ENCODE measurements around the gene GNB1L.
A peak's percentile ranks its signal among the peaks of the same experiment; 100 is the strongest.

Gene GNB1L

DNA sequence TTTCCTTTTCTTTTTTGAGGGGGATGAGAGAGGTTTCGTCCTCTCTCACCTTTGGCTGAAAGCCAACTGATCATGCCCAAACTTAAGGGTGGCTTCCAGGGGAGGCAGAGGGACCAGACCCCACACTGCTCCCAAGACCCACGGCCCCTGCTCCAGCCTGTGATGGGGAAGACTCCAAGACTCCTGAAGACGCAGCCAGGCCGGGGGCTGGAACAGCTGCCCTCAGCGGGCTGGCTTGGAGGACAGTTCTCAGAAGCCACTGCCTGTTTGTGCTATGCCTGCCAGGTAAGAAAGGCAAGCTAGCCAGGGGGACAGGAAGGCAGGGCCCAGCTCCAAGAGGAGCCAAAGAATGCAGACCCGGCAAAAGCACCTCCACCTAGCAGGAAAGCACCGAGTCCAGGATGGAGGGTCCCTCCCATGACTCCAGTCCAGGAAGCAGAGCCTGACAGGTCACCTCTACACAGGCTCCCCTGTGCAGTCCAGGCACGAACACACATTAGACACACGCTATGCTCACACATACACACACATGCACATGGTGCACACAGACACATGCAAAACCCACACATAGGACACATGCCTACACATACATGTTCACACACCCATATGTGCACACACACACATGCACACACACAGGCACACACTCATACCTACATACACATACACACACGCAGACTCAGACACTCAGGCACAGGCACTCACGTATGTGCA lies 31.3 kb downstream of the GNB1L start:
- no peak for DNase-seq (ENCODE audit: low read depth)

DNA sequence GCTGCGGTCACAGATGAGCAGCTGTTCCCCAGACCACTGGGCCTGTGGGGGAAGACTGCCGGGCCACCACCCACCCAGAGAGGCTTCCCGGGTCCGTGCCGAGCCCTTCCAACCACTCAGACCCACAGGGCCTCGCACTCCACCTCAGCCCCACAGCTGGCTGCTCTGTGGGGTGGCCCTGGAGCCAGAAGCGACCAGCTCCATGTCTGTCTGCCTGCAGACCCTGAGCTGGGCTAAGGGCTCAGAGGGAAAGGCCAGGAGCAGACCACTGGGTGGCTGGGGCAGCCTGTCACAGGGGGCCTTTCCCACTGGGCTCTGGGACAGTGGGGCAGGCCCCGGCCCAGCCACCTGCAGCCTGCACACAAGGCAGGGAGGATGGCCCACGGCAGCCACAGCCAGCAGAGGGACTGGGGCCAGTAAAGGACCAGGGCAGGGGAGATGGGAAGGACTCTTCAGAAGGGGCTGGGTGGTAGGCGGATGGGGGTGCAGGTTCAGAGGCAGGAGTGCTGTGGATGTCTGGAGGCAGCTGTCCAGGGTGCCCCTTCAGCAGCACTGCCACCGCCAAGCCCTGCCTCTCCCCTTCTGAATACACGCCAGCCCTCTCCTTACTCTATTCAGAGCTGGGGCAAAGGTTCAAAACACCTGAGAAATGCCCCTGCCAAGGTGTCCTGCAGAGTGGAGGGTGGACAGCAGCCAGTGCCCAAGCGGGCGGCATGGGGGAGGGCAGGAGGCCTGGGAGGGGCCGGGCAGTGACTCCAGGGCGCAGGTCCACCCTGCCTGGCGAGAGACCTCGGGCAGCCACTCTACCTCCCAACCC lies 32.2 kb downstream of the GNB1L start:
- DNase-seq (ENCODE audit: low read depth), result no peak

GRCh38 chr22:19821523-19822300 lies 33.0 kb downstream of the GNB1L start:
- DNase-seq (ENCODE audit: low read depth), result no peak

DNA sequence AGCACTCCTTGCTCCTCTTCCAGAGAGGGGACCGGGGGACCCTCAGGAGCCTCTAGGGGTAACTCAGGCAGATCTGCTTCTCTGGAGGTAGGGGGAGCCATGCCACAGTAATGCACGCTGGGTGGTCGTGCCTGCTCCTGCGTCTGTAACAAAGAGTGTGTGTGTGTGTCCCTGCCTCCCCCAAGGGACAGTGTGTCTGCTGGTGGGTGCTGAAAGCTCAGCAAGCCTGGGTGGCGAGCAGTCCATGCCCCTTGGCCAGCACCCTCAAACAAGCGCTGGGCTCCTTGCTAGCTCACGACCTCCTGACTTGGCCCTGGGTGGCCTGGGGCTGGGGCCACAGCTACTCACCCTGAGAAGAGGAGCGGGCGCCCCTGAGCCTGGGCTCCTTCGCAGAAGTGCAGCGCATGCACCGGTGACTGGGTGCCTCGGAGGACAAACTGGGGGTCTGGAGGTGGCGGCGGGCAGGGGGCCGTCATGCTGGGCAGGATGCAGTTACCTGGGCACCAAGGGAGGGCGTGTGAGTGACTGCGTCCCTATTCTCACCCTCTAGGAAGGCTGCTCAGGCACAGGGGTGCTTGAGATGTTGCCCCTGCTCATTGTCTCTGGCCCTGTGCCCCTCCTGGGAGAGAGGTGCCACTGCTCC lies 33.7 kb downstream of the GNB1L start:
- DNase-seq (ENCODE audit: low read depth), result no peak

DNA sequence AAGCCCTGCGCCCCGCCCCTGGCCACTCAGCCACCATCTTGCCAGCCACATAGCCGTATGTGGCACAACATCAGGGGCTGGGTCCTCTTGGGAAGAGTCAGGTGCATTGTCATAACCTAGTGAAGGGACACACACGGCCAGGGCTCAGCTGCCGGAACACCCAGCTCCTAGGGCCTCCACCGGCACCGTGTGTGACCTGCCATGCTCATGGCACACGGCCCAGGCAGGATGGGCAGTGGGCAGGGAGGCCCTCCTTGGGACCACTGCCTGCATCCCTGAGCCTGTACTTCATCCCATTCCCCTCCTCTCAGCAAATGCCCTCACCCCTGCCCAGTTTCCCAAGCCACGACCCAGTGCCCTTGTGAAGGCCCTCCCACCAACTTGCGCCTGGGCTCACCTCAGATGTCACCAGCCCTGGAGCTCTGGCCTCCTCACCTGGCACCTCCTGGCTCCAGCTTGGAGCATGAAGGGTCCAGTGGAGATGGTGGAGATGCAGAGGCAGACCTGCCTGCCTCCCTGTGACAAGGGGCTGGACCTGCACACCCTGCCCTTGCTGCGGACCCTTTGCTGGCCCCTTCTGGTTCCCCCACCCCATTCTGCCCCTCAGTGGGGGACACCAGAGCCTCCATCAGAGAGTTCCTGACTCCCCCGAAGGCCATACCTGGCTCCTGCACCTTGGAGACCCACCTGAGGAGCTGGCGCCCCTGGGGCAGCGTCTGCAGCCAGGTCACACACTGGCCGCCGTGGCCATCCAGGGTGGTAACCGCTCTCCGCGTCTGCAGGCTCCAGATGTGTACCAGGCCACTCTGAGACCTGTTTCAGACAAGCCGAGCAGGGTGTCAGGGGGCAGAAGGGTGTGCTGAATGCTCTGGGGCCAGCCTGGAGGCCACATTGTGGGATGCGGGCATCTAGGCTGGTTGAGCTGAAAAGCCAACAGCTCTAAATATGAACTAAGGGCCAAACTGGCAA lies 34.5 kb downstream of the GNB1L start:
- no peak for DNase-seq (ENCODE audit: low read depth)

DNA sequence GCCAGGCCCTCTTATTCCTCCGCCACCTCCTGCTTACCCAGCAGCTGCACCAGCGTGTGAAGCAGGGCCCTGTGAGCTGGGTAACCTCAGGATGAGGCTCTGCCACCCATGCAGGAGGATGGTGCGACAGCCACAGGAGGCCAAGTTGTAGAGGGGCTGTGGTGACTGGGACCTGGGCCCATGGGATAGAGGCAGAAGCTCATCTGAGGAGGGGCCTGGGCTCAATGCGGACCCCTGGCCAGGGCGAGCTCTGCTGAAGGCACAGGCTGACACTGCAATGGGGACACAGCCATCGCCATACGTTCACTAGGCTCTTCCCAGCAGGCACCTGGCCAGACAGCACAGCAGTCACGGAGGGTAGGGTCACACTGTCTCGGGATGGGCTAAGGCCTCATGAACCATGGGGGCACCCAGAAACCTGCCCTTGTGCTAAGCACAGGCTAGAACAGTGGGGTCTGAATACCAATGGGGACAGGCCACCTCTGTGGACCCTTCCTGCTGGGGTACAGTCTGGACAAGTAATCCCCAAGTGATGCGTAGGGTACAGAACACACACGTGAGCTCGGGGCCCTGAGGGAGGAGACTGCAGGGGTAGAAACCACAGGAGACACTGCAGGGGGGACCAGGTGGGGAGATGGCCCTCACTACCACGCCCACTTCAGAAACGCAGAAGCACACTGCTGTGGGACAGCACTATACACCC lies 35.3 kb downstream of the GNB1L start:
- no peak for DNase-seq (ENCODE audit: low read depth)

DNA sequence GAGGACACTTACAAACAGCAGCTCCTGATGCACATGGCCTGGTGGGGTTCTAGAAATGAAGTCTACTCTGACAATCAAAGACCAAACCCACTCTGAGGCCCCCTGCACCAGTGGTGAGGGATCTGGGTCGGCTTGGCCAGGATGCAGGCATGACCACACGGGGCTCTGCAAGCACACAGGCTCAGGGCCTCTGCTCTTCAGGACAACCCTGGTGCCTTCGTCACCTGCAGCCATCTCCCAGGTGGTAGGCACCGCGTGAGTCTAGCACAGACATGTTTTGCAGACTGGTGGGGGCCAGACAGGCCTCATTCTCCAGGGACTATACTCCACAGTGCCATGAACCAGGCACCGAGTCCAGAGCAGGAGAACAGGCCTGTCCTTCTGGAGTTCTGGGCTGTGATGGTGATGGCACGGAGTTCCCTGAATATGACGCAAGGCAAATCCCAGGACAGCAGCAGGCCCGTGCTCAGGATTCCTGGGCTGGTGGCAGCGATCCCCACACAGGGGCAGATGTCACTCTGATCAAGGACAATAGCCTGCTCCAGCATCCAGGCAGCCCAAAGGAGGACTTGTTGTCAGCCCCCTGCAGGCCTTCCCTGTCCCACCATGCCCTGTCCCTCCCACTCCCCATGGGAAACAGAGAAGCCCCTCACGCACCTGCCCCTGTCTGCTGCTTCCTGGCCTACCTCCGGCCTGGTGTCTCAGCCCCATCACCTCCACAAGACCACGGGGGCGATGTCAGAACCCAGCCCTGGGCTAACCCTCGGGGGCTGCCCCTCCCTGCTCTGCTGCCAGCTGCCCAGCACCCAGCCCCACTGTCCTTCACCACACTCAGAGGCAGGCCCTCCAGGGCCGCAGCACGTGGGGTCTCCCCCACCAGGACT lies 36.1 kb downstream of the GNB1L start:
- DNase-seq (ENCODE audit: low read depth), result no peak

- DNase-seq (ENCODE audit: low read depth), result no peak
Measured at GRCh38 chr22:19816372-19817119, 38.1 kb downstream of the GNB1L start.

DNA sequence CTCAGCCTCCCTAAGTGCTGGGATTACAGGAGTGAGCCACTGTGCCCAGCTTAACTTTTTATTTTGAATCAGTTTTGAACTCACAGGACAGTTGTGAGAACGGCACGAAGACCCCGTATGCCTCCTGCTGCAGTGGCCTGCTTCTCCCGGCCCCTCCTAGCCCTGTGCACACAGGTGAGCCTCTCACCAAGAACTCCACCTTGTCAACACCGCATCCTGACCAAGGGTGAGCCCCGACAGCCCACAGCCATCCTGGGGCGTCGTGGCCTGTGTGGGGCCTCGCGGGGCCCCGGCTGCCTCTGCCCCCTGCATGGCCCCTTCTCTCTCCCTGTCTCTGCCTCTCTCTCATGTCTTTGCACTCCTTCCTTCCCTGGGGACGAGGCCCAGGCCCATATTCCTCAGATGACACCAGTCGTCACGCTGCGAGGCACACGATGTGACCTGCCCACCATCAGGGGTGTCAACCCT lies 38.8 kb downstream of the GNB1L start:
- DNase-seq (ENCODE audit: low read depth), result no peak

GRCh38 chr22:19815093-19815822 lies 39.4 kb downstream of the GNB1L start:
- DNase-seq (ENCODE audit: low read depth), result no peak

DNA sequence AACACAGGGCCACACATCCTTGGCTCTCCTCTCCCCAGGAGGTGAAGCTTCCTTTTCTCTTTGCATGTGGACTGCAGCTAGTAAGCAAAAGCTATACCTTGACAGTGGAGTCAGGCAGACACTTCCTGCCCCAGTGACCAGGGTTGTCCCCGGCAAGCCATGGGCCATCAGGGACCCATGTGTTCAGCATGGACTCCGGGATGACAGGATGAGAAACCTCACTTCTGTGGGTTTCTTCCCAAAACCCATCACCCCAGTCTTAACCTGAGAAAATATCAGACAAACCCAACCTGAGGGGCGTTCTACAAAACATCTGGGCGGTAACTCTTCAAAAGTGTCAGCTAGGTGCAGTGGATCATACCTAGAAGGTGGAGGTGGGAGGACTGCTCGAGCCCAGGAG lies 40.2 kb downstream of the GNB1L start:
- no peak for DNase-seq (ENCODE audit: low read depth)

- DNase-seq (ENCODE audit: low read depth), result no peak
Measured at GRCh38 chr22:19812910-19813309, 41.8 kb downstream of the GNB1L start.

GRCh38 chr22:19811811-19812771 lies 42.6 kb downstream of the GNB1L start:
- DNase-seq (ENCODE audit: low read depth), result no peak

DNA sequence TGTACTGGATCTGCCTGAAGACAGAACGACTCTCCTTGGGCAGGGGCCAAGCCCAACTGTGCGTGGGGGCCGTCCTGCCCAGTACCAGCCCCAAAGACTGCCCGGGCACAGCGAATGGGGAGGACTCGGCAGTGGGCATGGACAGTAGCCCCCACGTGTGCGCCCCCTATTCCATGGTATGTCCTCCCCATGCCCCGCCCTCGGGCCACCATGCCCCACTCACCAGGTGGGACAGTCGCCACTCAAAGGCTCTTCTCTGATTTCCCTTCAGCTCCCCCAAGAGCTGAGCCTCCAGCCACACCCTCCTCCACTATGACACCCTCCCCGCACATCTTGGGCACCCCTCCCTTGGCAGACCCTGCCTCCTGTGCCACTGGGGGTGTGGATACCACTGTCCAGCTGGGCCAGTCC lies 43.5 kb downstream of the GNB1L start:
- DNase-seq (ENCODE audit: low read depth), result no peak

GRCh38 chr22:19810381-19811201 lies 44.1 kb downstream of the GNB1L start:
- DNase-seq (ENCODE audit: low read depth), result peak; percentile 91

GRCh38 chr22:19809741-19810140 lies 44.9 kb downstream of the GNB1L start:
- DNase-seq (ENCODE audit: low read depth), result no peak
